HG03139 (cell line): Measurements from ENCODE around the gene ERP27.

Source experiments
- ATAC-seq: cut with Tn5 transposase; IDR thresholded peaks from one replicate; pipeline ENCODE4 v1.9.1; 2021; ENCODE audit not compliant: unreplicated experiment

ERP27 gene

DNA sequence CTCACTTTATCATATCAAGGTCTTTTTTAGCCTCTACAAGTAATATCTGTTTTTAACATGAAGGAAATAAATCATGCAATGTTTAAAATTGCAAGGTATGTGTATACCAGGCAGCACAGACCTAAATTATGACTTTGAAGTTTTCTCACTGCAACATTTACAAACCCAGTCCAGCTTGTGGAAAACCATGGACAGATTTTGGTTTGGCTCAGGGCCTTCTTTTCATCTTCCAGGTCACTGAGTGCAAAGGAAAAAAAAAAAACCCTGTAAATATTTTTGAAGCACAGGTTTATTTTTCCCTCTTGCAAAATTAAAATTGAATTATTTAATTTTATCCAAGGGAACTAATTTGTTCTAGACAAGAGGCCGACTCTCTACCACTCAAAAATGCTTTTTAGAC, 66.5 kb downstream of the ERP27 start:
- ATAC-seq = no peak

DNA sequence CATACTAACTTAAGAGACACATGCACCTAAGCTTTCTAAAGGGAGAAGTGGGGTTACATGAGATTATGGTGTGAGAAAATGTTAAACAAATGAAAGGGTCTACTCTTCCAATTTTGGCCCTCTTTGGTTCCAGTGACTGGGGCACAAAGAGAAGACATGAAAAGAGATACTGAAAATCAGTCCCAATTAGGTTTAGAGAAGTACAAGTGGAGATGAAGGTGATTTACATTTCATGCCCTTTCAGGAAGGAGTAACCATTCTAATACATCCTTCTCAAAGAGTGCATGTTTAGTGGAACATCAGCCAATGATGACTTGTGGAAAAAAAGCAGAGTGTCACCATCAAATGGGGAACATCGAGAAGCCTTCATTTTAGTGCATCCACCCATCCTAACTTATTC, 67.1 kb downstream of the ERP27 start:
- ATAC-seq = no peak

DNA sequence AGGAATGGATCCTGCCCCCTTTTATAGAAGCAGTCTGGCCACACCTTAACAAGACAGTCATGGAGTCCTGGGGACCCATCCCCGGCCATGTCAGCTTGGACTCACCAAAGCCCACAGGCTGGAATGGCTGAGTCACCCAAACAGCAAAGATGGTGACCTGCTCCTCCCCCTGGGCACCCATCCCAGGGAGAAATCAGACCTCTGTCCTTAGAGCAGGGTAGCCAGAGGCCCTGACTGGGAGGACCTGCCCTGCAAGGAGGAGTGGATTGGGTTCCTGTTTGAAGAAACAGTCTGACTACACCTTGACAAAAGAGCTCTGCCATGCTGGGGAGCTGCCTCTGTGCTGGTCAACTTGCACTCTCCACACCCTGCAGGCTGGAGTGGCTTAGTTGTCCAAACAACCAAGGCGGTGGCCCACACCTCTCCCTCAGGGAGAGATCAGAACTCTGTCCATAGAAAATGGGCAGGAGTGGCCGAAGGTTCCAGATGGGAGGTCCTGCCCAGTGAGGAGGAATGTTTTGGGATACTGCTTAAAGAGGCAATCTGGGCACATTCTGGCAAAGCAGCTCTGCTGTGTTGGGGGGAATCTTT, 69.3 kb downstream of the ERP27 start:
- no peak for ATAC-seq
